GM19452 (cell line): ENCODE data around the gene ETV4.

Source experiments
- ATAC-seq: cut with Tn5 transposase; IDR thresholded peaks from one replicate; pipeline ENCODE4 v1.9.1; 2021; ENCODE audit not compliant: unreplicated experiment

The ETV4 gene

DNA sequence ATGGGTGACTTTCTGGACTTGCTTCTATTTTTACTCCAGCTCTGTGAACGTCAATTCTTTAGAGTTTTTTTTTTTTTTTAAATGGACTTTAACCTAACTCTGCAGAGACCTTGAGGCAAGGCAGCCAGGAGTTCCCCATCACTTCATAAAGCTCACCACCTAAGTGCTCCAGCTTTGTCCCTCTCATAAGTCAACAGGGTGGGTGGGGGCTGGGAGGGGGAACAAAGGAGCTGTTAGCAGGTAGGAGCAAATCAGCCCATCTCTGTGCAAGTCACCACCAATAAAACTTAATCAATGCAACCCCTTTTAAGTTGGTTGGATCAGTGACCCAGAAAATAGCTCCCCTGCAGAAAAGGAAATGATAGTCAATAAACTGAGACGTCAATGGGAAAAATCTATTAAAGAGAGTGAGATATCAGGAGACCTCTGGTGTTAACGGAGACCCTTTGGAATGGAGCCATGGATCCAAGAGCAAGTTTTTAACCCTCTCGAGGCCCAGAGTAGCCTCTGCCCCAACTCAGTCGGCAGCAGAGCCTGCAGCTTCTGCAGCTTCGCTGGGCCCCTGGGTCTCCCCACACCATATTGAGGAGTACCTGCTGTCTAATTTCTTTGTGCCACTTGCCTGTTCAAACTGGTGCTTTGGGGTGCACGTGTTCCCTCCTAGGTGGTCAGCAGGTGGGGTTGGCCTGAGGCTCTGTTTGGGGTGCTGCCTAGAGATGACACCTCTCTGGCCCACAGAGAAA is 27.6 kb upstream of the ETV4 start:
- ATAC-seq, result no peak

DNA sequence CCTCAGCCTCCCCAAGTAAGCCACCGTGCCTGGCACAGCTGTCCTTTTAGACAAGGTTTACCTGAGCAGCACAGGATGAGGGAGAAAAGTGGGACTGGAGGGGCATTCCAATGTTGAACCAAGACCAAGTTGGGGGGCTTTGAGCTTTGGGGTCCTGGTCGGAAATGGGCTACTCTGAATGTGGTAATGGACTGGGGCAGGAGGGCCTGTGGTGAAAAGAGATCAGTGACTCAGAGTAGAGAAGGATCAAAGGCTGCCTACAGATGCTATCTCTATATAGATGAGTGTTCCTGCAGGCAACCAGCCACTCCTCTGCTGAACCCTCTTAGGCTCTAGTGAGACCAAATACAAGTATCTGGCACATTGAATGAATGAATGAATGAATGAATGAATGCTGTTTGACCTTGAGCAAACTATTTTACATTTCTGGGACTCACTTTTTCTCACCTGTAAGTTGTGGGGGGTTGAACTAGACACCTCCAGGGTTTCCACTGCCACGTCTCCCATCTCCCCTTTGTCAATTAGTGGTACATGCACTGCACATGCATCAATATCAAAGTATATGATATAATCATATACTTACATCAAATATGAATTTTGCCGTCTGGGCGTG is 26.3 kb upstream of the ETV4 start:
- no peak for ATAC-seq

DNA sequence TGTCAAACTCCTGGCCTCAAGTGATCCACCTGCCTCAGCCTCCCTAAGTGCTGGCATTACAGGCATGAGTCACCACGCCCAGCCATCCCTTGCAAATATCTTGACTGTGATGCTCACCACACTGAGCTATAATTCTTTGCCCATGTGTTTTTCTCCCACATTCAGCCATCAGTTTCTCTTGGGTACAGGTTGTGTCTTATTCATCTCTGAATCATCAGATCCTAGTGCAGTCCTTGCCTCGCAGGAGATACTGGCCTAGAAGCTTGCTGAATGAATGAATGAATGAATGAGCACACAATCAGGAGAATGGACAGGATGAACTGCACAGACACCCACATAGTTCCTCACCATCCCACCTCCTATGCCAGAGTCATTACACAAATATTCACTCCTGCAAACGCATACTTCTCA is 24.4 kb upstream of the ETV4 start:
- ATAC-seq, result no peak

DNA sequence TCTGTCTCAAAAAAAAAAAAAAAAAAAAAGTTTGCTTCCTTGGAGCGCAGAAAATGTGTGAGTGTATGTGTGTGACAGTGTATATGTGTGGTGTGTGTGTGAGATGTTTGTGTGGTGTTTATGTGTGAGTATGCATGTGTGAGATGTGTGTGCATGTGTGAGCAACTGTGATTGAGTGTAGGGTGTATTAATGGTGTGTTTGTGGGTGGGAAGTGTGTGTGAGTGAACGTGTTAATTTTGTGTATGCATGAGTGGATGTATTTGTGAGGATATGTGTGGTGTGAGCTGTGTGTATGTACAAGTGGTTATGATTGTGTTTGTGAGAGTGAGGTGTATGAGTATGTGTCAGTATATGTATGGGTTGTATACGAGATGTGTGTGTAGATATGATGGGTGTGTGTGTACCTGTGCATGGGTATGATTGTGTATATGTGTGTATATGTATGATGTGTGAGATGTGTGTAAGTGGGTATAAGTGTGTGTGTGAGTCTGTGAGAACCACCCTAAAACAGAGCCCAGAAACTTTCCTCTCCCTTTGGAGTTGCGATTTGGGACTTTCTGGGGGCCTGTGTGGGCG is 22.5 kb upstream of the ETV4 start:
- ATAC-seq, result no peak

DNA sequence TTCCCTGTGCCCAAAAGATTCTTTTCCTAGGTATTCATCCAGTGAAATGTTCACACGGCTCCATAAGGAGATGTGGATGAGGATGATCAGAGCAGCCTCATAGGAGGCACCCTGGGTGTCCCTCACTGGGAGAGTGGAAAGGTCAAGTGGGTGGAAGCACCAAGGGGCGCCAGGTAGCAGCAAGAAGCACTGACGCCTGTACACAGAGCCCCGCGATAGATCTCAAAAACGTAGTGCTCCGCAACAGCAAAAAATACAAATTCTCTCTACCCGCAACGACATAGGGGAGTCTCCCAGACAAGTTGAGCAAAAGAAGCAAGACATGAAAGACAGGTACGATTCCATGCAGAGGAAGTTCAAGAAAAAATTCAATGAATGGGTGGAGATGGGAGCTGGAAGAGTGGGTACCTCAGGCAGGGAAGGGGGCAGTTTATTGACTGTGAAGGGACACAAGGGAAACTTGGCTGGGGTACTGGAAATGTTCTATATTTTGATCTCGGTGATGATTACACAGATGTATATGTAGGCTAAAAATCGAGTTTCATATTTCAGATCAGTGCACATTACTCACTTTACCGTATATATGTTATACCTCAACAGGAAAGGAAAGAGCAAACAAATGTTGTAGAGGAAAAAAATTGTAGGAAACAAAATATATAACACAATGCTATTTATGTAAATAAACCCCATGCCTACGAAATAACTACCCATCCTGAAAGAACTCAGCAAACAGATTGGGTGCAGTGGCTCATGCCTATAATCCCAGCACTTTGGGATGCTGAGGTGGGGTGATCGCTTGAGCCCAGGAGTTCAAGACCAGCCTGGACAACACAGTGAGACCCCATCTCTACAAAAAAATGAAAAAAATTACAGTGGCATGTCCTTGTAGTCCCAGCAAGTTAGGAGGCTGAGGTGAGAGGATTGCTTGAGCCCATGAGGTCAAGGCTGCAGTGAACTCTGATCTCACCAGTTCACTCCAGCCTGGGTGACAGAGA is 17.8 kb upstream of the ETV4 start:
- ATAC-seq, result no peak

DNA sequence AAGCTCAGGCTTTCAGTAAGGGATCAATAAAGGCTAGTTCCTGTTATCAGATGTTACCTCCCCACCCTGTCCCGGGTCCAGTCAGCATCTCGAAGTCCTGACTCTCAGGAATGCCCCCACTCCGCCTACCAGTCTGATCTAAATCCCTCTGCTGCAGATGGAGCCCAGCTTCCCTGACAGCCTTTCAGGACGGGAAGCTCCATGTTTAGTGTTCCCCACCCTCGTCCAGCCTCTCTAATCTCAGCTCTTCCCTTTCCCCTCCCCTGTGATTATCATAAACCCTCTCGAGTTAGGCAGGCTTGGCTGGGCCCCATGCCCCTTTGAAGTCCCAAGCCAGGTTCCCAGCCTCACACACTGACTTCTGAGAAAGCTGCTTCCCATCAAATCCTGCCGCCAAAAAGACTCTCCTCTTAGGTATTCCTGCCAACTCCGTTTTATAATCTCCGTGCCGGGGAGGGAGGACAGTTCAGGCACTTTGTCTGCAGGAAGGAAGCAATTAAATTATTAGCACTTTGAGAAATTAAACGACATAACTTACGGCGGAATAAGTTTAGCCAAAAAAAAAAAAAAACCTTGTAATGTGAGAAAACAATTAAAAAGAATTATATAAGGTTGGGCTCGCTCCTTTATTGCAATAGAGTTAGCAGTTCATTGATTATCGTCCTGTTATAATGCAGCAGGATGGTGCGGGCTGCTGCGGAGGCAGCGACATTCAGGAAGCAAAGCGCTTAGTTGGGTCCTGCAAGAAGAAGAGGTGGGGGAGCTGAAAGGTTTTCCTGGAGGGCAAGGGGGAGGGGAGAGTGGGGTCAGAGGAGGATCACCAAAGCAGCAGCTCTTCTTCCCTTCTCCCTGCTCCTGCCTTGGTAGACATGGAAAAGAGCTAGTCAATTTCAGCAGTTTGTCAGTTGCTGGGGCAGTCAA is 16.8 kb upstream of the ETV4 start:
- no peak for ATAC-seq

DNA sequence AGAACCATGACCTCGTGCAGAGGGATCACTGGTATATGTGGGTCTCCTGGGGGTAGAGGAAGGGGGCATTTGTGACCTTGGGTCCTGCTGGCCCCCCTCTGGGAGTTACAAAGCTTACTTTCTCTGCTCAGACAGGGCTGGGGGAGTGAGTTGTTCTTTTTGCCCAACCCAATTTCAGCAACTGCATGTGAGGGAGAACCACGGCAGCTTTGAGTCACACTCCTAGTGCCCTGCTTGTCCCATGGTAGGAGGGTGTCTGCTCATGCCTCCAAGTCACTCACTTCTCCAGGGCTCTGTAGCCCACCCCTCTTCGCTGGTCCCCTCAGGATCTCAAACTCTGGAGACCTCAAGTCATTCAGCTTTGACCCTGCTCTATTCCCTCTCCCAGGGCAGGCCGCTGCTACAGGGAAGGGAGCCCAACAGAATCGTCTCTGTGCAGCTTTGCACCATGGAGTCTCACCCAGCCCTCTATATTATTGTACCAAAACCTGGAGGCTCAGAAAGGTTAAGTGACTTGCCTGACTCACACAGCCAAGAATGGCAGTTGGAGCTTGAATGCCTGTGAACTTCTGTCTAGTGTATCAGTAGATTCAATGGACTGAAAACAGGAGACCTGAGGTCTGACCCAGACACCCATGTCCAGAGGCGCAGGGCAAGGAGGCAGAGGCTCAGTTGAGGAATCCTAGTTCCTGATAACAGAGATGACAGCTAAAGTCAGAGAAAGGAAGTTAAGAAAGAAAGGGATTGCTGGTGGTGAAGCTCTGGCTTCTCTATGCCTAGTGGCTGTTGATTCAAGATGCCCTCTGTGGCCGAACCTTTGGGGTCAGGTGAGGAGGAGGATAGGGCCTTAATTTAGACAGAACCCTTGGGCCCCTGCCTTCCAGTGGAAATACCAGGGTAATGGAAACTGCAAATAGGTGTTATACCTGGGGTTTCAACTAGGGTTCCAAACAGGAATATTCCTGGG is 14.6 kb upstream of the ETV4 start:
- ATAC-seq, result no peak

DNA sequence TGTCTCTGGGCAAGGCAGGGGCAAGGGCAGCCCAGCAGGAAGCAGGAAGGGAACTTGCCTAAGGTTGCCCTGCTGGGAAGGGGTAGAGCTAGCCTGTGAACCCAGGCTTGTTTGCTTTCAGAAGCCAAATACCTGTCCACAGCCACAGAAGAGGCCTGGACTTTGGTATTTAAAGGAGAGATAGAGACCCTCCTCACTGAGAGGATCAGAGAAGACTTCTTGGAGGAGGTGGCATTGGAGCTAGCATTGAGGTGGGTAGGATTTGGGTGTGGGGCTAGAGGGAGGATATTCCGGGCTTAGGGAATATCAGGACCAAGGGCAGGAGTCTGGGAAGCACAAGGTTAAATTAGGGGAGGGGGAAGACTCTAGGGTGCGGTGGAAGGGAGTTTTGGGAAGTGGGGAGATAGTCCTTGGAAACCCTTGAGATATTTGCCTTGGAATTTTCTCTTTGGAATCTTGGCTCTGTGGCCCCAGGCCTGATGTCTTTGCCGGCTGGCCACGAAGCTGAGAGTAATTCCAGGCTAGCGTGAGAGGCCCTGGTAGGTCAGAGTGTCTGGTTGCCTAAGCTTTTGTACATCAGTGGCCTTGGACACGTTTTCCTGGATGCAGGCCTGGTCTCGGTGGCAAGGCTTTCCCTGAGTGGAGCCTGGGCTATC is 13.1 kb upstream of the ETV4 start:
- no peak for ATAC-seq

DNA sequence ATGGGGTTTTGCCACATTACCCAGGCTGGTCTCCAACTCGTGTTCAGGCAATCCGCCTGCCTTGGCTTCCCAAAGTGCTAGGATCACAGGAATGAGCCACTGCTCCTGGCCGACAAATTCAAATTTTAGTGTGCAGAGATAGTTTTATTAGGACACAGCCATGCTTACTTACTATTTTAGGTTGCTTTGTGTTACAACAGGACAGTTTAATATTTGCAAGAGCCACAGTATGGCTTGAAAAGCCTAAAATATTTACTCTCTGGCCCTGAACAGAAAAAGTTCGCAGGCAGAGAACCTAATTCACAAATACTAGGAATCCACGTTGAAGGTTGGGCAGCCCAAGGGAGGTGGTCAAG is 12.6 kb upstream of the ETV4 start:
- no peak for ATAC-seq

DNA sequence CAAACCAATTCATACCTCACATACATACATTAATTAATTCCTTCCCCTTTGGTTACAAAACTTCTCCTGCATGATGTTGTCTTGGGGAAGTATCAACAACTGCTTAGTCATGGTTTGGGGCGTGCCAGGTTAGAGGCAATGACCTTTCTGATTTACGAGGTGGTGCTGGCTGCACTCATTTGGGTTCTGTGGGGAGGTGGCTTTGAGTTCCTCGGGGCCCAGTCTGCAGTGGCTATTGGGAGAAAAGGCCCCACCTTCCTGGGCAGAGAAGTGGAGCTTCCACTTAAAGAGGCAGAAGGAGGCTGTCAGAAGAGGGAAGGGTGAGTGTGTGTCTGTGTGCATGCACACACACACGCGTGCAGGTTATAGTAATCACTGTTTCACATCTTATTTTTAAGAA is 10.2 kb upstream of the ETV4 start:
- ATAC-seq, result no peak

DNA sequence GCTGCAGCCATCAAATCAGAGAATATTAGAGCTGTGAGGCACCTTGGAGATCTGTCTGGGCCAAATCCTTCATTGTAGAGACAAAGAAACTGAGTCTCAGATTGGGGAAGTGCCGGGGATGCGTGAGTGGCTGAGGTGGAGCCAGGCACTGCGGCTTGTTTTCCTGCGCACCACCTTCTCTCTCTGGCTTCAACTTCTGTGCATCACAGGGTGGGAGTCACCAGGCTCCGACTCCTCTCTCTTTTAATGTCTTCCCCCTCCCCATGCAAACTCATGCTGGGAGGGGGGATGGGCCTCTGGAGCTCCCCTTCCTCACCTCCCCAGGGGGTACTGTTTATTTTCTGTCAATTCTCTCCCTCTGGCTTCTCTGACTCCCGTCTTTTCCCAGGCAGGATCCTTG is 8.7 kb upstream of the ETV4 start:
- ATAC-seq, result no peak

DNA sequence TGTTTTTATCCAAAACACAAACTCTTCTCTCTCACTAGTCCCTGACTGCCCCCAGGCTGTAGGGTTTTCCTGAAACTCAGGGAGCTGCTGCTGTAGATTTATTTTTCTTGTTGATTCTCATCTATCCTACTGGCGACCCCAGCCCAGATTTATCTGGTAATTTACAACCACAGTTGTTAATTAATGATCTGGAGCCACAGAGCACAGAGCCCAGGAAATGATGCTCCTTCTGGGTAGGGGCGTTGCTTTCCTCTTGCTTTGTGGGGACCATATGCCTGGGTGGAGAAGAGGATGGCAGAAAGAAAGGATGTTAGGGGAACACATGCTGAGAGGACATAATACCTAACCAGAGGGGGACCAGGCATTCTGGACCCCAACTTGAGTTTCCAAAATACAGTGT is 7.4 kb upstream of the ETV4 start:
- no peak for ATAC-seq

DNA sequence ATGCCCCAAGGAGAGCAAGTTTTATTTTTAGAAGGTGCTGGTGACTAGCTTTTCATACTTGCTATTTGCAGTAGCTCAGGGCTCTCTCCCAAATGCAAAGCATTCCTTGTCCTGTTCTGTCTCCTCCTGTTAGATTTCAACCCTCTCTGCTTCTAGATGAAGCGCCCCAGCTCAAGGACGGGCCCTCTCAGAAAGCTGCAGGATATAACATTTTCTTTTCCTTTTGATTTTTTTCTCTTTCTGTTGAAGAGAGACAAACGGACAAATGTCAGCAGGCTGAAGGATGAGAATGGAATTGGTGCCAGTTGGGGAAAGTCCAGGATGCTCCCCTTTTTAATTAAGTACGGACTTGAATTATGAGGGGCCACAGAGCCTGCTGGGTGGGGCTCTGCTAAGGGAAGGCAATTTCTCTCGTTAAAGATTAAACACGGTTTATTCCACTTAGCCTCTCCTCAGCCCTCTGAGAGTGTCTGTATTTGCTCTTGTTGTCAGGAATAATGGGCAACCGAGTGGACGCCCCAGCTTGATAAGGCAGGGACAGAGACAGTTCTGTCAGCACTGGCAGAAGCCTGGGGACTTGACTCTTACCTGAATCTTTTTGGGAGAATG is 6.2 kb upstream of the ETV4 start:
- no peak for ATAC-seq

DNA sequence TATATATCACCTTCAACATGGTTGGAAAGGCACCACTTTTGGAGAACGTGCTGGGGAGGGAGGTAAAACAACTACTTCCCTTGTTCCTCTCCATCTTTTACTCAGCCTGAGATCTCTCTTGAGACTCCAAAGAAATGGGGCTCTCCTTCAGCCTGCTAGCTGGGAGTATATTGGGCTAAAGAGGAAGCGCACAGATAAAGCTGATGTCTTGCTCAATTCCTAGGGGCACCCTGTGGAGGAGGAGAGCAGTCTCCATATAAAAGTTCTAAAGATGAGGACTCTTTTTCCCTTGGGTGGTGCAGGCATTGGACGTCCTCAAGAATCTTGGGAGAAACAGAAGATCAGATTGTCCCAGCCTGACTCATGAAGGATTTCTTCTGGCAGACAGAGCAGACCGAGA is 4.6 kb upstream of the ETV4 start:
- ATAC-seq, result no peak

DNA sequence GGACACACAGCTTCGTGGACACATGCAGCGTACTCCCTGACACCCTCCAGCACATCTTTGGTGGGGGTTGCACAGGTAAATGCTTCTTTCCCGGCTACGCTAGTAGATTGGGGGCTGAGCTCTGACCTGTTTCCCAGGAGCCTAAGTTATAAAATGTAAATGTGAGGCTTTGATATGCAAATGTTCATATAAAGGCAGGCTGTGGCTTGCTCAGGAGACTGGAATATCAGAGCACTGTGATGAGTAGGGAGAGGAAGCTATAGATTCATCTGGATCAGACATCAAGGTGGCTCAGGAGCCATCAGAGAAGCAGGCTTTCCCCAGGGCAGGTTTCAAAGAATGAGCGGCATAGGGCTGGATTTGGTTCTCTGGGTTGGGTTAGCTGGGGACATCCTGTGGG is 3.4 kb upstream of the ETV4 start:
- ATAC-seq, result no peak

DNA sequence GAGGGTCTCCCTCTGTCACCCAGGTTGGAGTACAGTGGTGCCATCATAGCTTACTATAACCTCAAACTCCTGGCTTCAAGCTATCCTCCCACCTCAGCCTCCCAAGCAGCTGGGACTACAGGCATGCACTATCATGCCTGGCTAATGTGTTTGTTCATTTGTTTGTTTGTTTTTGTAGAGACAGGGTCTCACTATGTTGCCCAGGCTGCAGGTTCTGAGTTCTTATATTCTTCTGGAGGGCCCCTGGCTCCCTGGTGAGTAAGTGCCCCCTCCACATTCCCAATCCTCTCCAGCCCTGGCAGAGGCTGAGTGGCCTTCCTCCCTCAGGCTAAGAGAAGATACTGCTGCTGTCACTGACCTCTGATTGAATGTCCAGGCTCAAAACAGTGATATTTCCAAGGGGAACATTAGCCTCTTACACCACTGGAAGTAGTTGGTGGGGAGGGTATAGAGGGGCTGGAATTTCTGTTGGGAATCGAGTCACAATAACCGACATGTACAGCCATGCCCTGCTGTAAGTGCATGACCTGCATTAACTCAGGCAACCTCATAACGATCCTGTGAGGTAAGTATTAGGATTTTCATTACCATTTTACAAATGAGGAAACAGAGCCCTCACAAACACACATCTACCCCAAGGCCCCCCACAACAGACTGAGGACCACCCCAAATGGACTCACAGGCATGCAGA is 2.7 kb upstream of the ETV4 start:
- ATAC-seq, result no peak

DNA sequence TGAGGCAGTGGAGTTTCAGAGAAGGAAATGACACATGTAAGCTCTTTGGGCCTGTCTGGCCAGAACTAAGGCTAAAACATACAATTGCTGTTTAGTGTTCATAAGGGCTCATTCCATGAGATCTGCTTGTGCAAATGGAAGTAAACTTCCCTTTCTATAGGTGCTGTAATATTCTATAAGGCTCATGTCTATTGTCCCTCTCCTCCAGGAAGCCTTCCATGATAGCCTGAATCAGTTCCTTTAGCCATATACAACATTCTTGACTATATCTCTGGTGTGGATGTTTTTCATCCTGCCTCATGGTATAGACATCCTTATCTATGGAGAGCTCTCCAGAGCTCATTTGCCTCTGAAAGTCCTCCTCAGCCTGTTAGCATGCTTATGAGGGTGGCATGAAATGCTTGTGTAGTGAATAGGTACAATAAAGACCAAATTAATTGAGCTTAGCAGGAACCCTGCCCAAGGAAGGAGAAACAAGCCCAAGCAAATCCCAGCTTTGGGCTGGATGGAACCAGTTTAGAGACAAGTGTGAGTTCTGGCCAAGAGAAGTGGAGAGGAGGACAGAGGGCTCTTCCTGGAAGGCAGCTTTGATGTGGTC is 1.6 kb upstream of the ETV4 start:
- no peak for ATAC-seq

DNA sequence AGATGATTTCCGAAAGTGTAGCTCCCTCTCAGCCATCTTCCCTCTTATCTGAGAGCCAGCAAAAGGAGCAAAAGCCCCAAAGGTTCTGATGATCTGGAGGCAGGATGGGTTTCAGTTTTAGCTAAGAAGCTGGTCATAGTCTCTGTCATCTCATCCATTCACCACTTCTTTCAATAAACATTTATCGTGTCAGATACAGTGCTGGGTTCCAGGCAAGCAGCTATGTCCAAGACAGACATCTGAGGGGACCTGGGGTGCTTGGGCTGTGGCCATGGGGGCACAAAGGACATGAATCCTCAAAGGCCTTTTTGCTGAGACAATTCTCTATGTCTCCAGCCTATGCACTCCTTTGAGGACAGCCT is 1.0 kb upstream of the ETV4 start:
- ATAC-seq, result no peak
